ENCODE data around the gene SNCB.

DNA sequence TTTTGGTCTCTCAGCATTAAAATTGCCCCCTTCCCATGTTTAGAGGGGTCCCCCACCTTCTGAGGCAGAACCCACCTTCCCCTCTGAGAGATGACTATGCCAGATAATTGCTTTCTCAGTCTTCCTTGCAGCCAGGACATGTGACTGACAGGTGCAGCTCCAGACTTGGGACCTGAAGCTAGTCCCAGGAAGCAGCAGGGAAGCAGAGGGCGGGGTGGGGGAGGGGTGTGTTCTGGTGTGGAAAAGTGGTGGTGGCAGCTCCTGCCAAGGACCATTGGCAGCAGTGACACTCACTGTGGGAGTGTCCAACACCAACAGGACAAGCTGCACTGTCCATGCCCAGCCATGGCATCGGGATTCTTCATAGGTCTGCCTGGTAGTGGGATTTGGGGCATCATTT is 2.4 kb upstream of the SNCB start:
- TF ChIP-seq, protein P1, sequence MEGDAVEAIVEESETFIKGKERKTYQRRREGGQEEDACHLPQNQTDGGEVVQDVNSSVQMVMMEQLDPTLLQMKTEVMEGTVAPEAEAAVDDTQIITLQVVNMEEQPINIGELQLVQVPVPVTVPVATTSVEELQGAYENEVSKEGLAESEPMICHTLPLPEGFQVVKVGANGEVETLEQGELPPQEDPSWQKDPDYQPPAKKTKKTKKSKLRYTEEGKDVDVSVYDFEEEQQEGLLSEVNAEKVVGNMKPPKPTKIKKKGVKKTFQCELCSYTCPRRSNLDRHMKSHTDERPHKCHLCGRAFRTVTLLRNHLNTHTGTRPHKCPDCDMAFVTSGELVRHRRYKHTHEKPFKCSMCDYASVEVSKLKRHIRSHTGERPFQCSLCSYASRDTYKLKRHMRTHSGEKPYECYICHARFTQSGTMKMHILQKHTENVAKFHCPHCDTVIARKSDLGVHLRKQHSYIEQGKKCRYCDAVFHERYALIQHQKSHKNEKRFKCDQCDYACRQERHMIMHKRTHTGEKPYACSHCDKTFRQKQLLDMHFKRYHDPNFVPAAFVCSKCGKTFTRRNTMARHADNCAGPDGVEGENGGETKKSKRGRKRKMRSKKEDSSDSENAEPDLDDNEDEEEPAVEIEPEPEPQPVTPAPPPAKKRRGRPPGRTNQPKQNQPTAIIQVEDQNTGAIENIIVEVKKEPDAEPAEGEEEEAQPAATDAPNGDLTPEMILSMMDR (conservative IDR thresholded peaks at IDR 0.05; ENCODE audit: low read depth, low read length), result no peak
- TF ChIP-seq EZH2 (IDR thresholded peaks at IDR 0.05; ENCODE audit: low read length, unreplicated experiment) (no peak), EZH2phosphoT487 (IDR thresholded peaks at IDR 0.05; ENCODE audit: borderline replicate concordance, low read length) (no peak)

Data from PC-3 (cell line).